ENCODE data around the gene TMEM263.

Gene TMEM263

DNA sequence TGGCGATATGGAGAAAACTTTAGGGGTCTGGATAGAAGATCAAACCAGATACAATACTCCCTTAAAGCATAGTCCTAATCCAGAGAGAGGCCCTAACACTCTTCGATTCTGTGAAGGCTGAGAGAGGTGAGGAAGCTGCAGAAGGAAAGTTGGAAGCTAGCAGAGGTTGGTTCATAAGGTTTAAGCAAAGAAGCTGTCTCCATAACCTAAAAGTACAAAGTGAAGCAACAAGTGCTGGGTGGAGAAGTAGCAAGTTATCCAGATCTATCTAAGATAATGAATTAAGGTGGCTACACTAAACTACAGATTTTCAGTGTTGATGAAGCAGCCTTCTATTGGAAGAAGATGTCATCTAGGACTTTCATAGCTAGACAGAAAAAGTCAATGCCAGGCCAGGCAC, 55.8 kb downstream of the TMEM263 start:
- no peaks in the 10 kb centered on the region for H4K20me1 ChIP-seq (ENCODE audit: insufficient read depth, low read length, poor library complexity, severe bottlenecking)
- H3F3A ChIP-seq (ENCODE audit: low read depth), result no peaks in the 10 kb centered on the region
- no peak overlapping the region for H3K4me2 ChIP-seq (ENCODE audit: low read depth, low read length, poor library complexity, severe bottlenecking)
- no peaks in the 10 kb centered on the region for H3K79me2 ChIP-seq (ENCODE audit: insufficient read depth, low read length)
- no peak overlapping the region for H3K9ac ChIP-seq (ENCODE audit: low read depth, low read length, poor library complexity, severe bottlenecking)
- no peak overlapping the region for H3K4me3 ChIP-seq (ENCODE audit: low read length, poor library complexity, severe bottlenecking)
- H2AFZ ChIP-seq (ENCODE audit: low read length), result no peak overlapping the region
- no peaks in the 10 kb centered on the region; the same call in 1 of the 2 replicates for H3K9me3 ChIP-seq (ENCODE audit: insufficient read depth, low read depth, low read length)
- no peaks in the 10 kb centered on the region for H3K9me2 ChIP-seq (replicated peaks; ENCODE audit: low read depth, low read length)
- no peaks in the 10 kb centered on the region for H3K4me1 ChIP-seq (ENCODE audit: insufficient read depth, low read length, poor library complexity, severe bottlenecking)
- no peak for TF ChIP-seq EZH2phosphoT487 (IDR thresholded peaks at IDR 0.05; ENCODE audit: borderline replicate concordance)
- TF ChIP-seq, protein P1, sequence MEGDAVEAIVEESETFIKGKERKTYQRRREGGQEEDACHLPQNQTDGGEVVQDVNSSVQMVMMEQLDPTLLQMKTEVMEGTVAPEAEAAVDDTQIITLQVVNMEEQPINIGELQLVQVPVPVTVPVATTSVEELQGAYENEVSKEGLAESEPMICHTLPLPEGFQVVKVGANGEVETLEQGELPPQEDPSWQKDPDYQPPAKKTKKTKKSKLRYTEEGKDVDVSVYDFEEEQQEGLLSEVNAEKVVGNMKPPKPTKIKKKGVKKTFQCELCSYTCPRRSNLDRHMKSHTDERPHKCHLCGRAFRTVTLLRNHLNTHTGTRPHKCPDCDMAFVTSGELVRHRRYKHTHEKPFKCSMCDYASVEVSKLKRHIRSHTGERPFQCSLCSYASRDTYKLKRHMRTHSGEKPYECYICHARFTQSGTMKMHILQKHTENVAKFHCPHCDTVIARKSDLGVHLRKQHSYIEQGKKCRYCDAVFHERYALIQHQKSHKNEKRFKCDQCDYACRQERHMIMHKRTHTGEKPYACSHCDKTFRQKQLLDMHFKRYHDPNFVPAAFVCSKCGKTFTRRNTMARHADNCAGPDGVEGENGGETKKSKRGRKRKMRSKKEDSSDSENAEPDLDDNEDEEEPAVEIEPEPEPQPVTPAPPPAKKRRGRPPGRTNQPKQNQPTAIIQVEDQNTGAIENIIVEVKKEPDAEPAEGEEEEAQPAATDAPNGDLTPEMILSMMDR (conservative IDR thresholded peaks at IDR 0.05; ENCODE audit: low read length), result no peak
- H3K36me3 ChIP-seq (ENCODE audit: insufficient read depth, low read length), result 0 out of 2 replicates have a peak, but pooled peaks cover 4% of the 10 kb centered on the region
- H3K27me3 ChIP-seq (ENCODE audit: insufficient read depth, low read length, poor library complexity, severe bottlenecking), result no peaks in the 10 kb centered on the region

DNA sequence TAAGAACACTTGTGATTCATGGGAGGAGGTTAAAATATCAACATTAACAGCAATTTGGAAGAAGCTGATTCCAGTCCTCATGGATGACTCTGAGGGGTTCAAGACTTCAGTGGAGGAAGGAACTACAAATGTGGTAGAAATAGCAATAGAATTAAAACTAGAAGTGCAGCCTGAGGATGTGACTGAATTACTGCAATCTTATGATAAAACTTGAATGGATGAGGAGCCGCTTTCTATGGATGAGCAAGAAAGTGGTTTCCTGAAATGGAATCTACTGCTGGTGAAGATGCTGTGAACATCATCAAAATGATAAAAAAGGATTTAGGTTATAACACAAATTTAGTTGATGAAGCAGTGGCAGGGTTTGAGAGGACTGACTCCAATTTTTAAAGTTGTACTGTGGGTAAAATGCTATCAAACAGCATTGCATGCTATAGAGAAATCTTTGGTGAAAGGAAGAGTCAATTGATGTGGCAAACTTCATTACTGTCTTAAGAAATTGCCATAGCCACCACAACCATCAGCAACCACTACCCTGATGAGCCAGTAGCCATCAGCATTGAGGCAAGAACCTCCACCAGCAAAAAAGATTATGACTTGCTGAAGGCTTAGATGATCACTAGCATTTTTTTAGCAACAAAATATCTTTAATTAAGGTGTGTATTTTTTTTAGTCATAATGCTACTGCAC, 57.2 kb downstream of the TMEM263 start:
- H2AFZ ChIP-seq (ENCODE audit: low read length), result no peak overlapping the region
- no peaks in the 10 kb centered on the region for H3K4me1 ChIP-seq (ENCODE audit: insufficient read depth, low read length, poor library complexity, severe bottlenecking)
- H4K20me1 ChIP-seq (ENCODE audit: insufficient read depth, low read length, poor library complexity, severe bottlenecking), result no peaks in the 10 kb centered on the region
- peaks cover 12% of the 10 kb centered on the region; the same call in 1 of the 2 replicates for H3K36me3 ChIP-seq (ENCODE audit: insufficient read depth, low read length)
- H3K9me3 ChIP-seq (ENCODE audit: insufficient read depth, low read depth, low read length), result no peaks in the 10 kb centered on the region; the same call in 1 of the 2 replicates
- no peaks in the 10 kb centered on the region for H3F3A ChIP-seq (ENCODE audit: low read depth)
- TF ChIP-seq EZH2phosphoT487 (IDR thresholded peaks at IDR 0.05; ENCODE audit: borderline replicate concordance), result no peak
- TF ChIP-seq, protein P1 (conservative IDR thresholded peaks at IDR 0.05; ENCODE audit: low read length), result no peak
- no peaks in the 10 kb centered on the region for H3K27me3 ChIP-seq (ENCODE audit: insufficient read depth, low read length, poor library complexity, severe bottlenecking)
- H3K79me2 ChIP-seq (ENCODE audit: insufficient read depth, low read length), result no peaks in the 10 kb centered on the region
- H3K4me2 ChIP-seq (ENCODE audit: low read depth, low read length, poor library complexity, severe bottlenecking), result no peak overlapping the region
- H3K9ac ChIP-seq (ENCODE audit: low read depth, low read length, poor library complexity, severe bottlenecking), result no peak overlapping the region
- H3K9me2 ChIP-seq (replicated peaks; ENCODE audit: low read depth, low read length), result no peaks in the 10 kb centered on the region
- no peak overlapping the region for H3K4me3 ChIP-seq (ENCODE audit: low read length, poor library complexity, severe bottlenecking)

DNA sequence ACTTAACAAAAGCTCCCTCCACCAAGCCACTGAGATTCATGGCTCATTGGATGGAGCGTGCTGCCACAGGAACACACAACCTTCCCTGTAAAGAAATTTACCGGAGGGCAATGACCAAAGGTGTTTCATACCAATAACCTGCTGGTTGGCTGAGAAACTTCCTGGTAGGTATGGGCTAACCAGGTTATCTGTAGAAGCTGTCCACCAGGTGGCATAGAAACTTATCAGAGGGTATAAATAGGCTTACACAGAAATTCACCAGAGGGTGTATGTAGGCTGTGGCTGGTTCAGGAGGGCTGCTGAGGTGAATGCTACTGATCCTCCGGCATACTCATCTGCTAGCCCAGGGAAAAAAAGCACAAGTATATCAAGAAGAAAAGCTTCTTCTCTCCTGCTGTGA, 58.3 kb downstream of the TMEM263 start:
- H3K79me2 ChIP-seq (ENCODE audit: insufficient read depth, low read length), result no peaks in the 10 kb centered on the region
- no peaks in the 10 kb centered on the region for H3K27me3 ChIP-seq (ENCODE audit: insufficient read depth, low read length, poor library complexity, severe bottlenecking)
- H3K4me2 ChIP-seq (ENCODE audit: low read depth, low read length, poor library complexity, severe bottlenecking), result no peak overlapping the region
- H2AFZ ChIP-seq (ENCODE audit: low read length), result no peak overlapping the region
- no peaks in the 10 kb centered on the region for H3K9me2 ChIP-seq (replicated peaks; ENCODE audit: low read depth, low read length)
- H3K4me1 ChIP-seq (ENCODE audit: insufficient read depth, low read length, poor library complexity, severe bottlenecking), result no peaks in the 10 kb centered on the region
- no peaks in the 10 kb centered on the region for H3F3A ChIP-seq (ENCODE audit: low read depth)
- peaks cover 19% of the 10 kb centered on the region; the same call in 1 of the 2 replicates for H3K36me3 ChIP-seq (ENCODE audit: insufficient read depth, low read length)
- no peaks in the 10 kb centered on the region for H4K20me1 ChIP-seq (ENCODE audit: insufficient read depth, low read length, poor library complexity, severe bottlenecking)
- no peaks in the 10 kb centered on the region for H3K9me3 ChIP-seq (ENCODE audit: insufficient read depth, low read depth, low read length)
- H3K4me3 ChIP-seq (ENCODE audit: low read length, poor library complexity, severe bottlenecking), result no peak overlapping the region
- TF ChIP-seq EZH2phosphoT487 (IDR thresholded peaks at IDR 0.05; ENCODE audit: borderline replicate concordance), result no peak
- TF ChIP-seq, protein P1 (conservative IDR thresholded peaks at IDR 0.05; ENCODE audit: low read length), result peak; percentile 25; the same call in 1 of the 2 replicates
- H3K9ac ChIP-seq (ENCODE audit: low read depth, low read length, poor library complexity, severe bottlenecking), result no peak overlapping the region
